Skeletal muscle satellite cell (primary cell): Measurements from ENCODE around the gene ANO10.

Experiments used
- H3K27me3 ChIP-seq: 2 replicates; pipeline ENCODE4 v1.7.0; 2013; ENCODE audit warnings: low read length; ENCODE audit not compliant: control insufficient read depth, insufficient read depth
- H3K36me3 ChIP-seq: 2 replicates; pipeline ENCODE4 v1.7.0; 2013; ENCODE audit warnings: mild to moderate bottlenecking, control low read depth, low read length; ENCODE audit not compliant: insufficient read depth
- H3K4me1 ChIP-seq: 2 replicates; pipeline ENCODE4 v1.7.0; 2013; ENCODE audit warnings: low read length; ENCODE audit not compliant: control insufficient read depth, insufficient read depth
- H3K4me2 ChIP-seq: 2 replicates; pipeline ENCODE4 v1.7.0; 2013; ENCODE audit warnings: mild to moderate bottlenecking, low read length
- H3K4me3 ChIP-seq: 2 replicates; pipeline ENCODE4 v1.7.0; 2013; ENCODE audit warnings: low read length
- H3K9ac ChIP-seq: 2 replicates; pipeline ENCODE4 v1.7.0; 2013; ENCODE audit warnings: mild to moderate bottlenecking, low read depth, low read length, moderate library complexity
- H3K9me3 ChIP-seq: replicated peaks from 2 replicates; pipeline ENCODE4 v1.7.0; 2013; ENCODE audit warnings: mild to moderate bottlenecking, control low read depth, low read length

The ANO10 gene

GRCh38 chr3:43348350-43348749 lies 273.5 kb downstream of the ANO10 start:
- Histone ChIP-seq H3K36me3 (peaks cover 51% of the 10 kb centered on the region), H3K27me3 (no peaks in the 10 kb centered on the region), H3K9ac (no peak overlapping the region), H3K4me2 (no peak overlapping the region), H3K9me3 (peaks cover 7% of the 10 kb centered on the region), H3K4me1 (peaks cover 14% of the 10 kb centered on the region), H3K4me3 (no peak overlapping the region)

GRCh38 chr3:43347774-43348173 lies 274.0 kb downstream of the ANO10 start:
- peaks cover 57% of the 10 kb centered on the region for H3K36me3 ChIP-seq
- no peak overlapping the region for H3K9ac ChIP-seq
- no peak overlapping the region for H3K4me2 ChIP-seq
- H3K4me3 ChIP-seq: no peak overlapping the region
- H3K27me3 ChIP-seq: no peaks in the 10 kb centered on the region
- H3K4me1 ChIP-seq: peaks cover 14% of the 10 kb centered on the region
- peaks cover 3% of the 10 kb centered on the region for H3K9me3 ChIP-seq

- peaks cover 62% of the 10 kb centered on the region for H3K36me3 ChIP-seq
- no peak overlapping the region for H3K4me2 ChIP-seq
- H3K4me1 ChIP-seq: peaks cover 14% of the 10 kb centered on the region
- H3K9me3 ChIP-seq: peaks cover 3% of the 10 kb centered on the region
- H3K4me3 ChIP-seq: no peak overlapping the region
- H3K9ac ChIP-seq: no peak overlapping the region
- no peaks in the 10 kb centered on the region for H3K27me3 ChIP-seq
These were observed 274.6 kb downstream of the ANO10 start for GRCh38 chr3:43346978-43347749.

- no peaks in the 10 kb centered on the region for H3K9me3 ChIP-seq
- peaks cover 14% of the 10 kb centered on the region for H3K4me1 ChIP-seq
- H3K27me3 ChIP-seq: no peaks in the 10 kb centered on the region
- no peak overlapping the region for H3K9ac ChIP-seq
- no peak overlapping the region for H3K4me3 ChIP-seq
- H3K4me2 ChIP-seq: no peak overlapping the region
- H3K36me3 ChIP-seq: peaks cover 69% of the 10 kb centered on the region
These were observed 275.9 kb downstream of the ANO10 start for GRCh38 chr3:43345877-43346276.

- peaks cover 71% of the 10 kb centered on the region for H3K36me3 ChIP-seq
- H3K4me1 ChIP-seq: peaks cover 14% of the 10 kb centered on the region
- no peaks in the 10 kb centered on the region for H3K27me3 ChIP-seq
These were observed 276.6 kb downstream of the ANO10 start for GRCh38 chr3:43345246-43345645.

GRCh38 chr3:43344520-43344919 lies 277.3 kb downstream of the ANO10 start:
- Histone ChIP-seq H3K4me1 (peaks cover 14% of the 10 kb centered on the region), H3K4me2 (no peak overlapping the region), H3K4me3 (no peak overlapping the region), H3K9ac (no peak overlapping the region), H3K36me3 (peaks cover 69% of the 10 kb centered on the region), H3K27me3 (no peaks in the 10 kb centered on the region), H3K9me3 (no peaks in the 10 kb centered on the region)

More at GRCh38 chr3:43345246-43345645, 276.6 kb downstream of the ANO10 start:
- Histone ChIP-seq H3K4me2 (no peak overlapping the region), H3K4me3 (no peak overlapping the region), H3K9me3 (no peaks in the 10 kb centered on the region), H3K9ac (no peak overlapping the region)

- Histone ChIP-seq H3K9ac (no peak overlapping the region), H3K4me1 (peaks cover 14% of the 10 kb centered on the region), H3K4me3 (no peak overlapping the region), H3K36me3 (peaks cover 66% of the 10 kb centered on the region), H3K4me2 (no peak overlapping the region), H3K9me3 (no peaks in the 10 kb centered on the region), H3K27me3 (no peaks in the 10 kb centered on the region)
These were observed 278.0 kb downstream of the ANO10 start for GRCh38 chr3:43343815-43344214.

GRCh38 chr3:43343185-43343584 lies 278.6 kb downstream of the ANO10 start:
- Histone ChIP-seq H3K4me1 (peaks cover 14% of the 10 kb centered on the region), H3K9me3 (peaks cover 3% of the 10 kb centered on the region), H3K4me2 (no peak overlapping the region), H3K4me3 (no peak overlapping the region), H3K9ac (no peak overlapping the region), H3K36me3 (peaks cover 64% of the 10 kb centered on the region), H3K27me3 (no peaks in the 10 kb centered on the region)

GRCh38 chr3:43341788-43342187 lies 280.0 kb downstream of the ANO10 start:
- no peak overlapping the region for H3K4me3 ChIP-seq
- H3K27me3 ChIP-seq: no peaks in the 10 kb centered on the region
- no peak overlapping the region for H3K4me2 ChIP-seq
- H3K4me1 ChIP-seq: peaks cover 14% of the 10 kb centered on the region
- H3K36me3 ChIP-seq: peaks cover 58% of the 10 kb centered on the region
- no peak overlapping the region for H3K9ac ChIP-seq
- H3K9me3 ChIP-seq: peaks cover 9% of the 10 kb centered on the region

- Histone ChIP-seq H3K4me1 (peaks cover 3% of the 10 kb centered on the region), H3K36me3 (peaks cover 67% of the 10 kb centered on the region), H3K27me3 (no peaks in the 10 kb centered on the region), H3K4me3 (no peak overlapping the region), H3K9ac (no peak overlapping the region), H3K4me2 (no peak overlapping the region), H3K9me3 (peaks cover 14% of the 10 kb centered on the region)
These were observed 281.4 kb downstream of the ANO10 start for GRCh38 chr3:43340403-43340802.

GRCh38 chr3:43338295-43338694 lies 283.5 kb downstream of the ANO10 start:
- Histone ChIP-seq H3K9me3 (peaks cover 16% of the 10 kb centered on the region), H3K9ac (no peak overlapping the region), H3K4me2 (no peak overlapping the region), H3K36me3 (peaks cover 62% of the 10 kb centered on the region), H3K4me3 (no peak overlapping the region), H3K27me3 (no peaks in the 10 kb centered on the region), H3K4me1 (no peaks in the 10 kb centered on the region)

- Histone ChIP-seq H3K4me3 (no peak overlapping the region), H3K27me3 (no peaks in the 10 kb centered on the region), H3K4me2 (no peak overlapping the region), H3K9me3 (peaks cover 16% of the 10 kb centered on the region), H3K9ac (no peak overlapping the region), H3K4me1 (no peaks in the 10 kb centered on the region), H3K36me3 (peaks cover 49% of the 10 kb centered on the region)
These were observed 286.0 kb downstream of the ANO10 start for GRCh38 chr3:43335799-43336198.
